ENCODE results near the gene ZNF460. TPM values are rescaled to one million over a fixed set of nuclear protein-coding genes. Genes with fewer than 3 reads are reported as not detected.
A peak's percentile ranks its signal among the peaks of the same experiment; 100 is the strongest.

Gene ZNF460
- total and polyA plus RNA-seq, 2 of the 13 experiments (the other 11 are each of a cell fraction or from before 2014, with no cell fraction given) = 14.5 to 44.8 TPM

- TF ChIP-seq RBM39 (IDR thresholded peaks at IDR 0.05; ENCODE audit: low read depth, low read length, poor library complexity, severe bottlenecking) = no peak
- TF ChIP-seq EP300 (IDR thresholded peaks at IDR 0.05; ENCODE audit: low read depth in 2 of 2, low read length in 2 of 2) = no peak
- no peak for TF ChIP-seq EP300 (CRISPR knock-in tag; IDR thresholded peaks at IDR 0.05; ENCODE audit: borderline replicate concordance)
- TF ChIP-seq ZNF7 (CRISPR knock-in tag; IDR thresholded peaks at IDR 0.05) = no peak
- TF ChIP-seq REL (CRISPR knock-in tag; conservative IDR thresholded peaks at IDR 0.05) = no peak
- no peak for TF ChIP-seq THAP8 (CRISPR knock-in tag; IDR thresholded peaks at IDR 0.05; ENCODE audit: borderline replicate concordance)
- TF ChIP-seq NCOA1 (CRISPR knock-in tag; IDR thresholded peaks at IDR 0.05) = no peak
- TF ChIP-seq ZFX (CRISPR knock-in tag; IDR thresholded peaks at IDR 0.05; ENCODE audit: low read depth) = peak; percentile 99
- TF ChIP-seq FOXA3 (CRISPR knock-in tag; IDR thresholded peaks at IDR 0.05) = no peak
- peak; percentile 59; the same call in 1 of the 2 replicates for TF ChIP-seq KLF6 (CRISPR knock-in tag; IDR thresholded peaks at IDR 0.05)
- no peak for TF ChIP-seq HNF4A (CRISPR knock-in tag; IDR thresholded peaks at IDR 0.05)
- TF ChIP-seq MED1 (CRISPR knock-in tag; IDR thresholded peaks at IDR 0.05) = peak; percentile 27; the same call in 1 of the 2 replicates
- TF ChIP-seq CBX1 (IDR thresholded peaks at IDR 0.05; ENCODE audit: low read depth) = no peak
- no peak for TF ChIP-seq SIX1 (CRISPR knock-in tag; IDR thresholded peaks at IDR 0.05; ENCODE audit: borderline replicate concordance)
- no peak for TF ChIP-seq GTF2F1 (IDR thresholded peaks at IDR 0.05; ENCODE audit: low read length)
- no peak for TF ChIP-seq ZNF468 (CRISPR knock-in tag; IDR thresholded peaks at IDR 0.05)
- TF ChIP-seq NRL (CRISPR knock-in tag; IDR thresholded peaks at IDR 0.05; ENCODE audit: borderline replicate concordance) = 0 out of 2 replicates have a peak, but pooled peaks have one; percentile 16
- no peak for TF ChIP-seq KIAA2018 (CRISPR knock-in tag; IDR thresholded peaks at IDR 0.05; ENCODE audit: borderline replicate concordance)
- no peak for TF ChIP-seq CREB3 (CRISPR knock-in tag; IDR thresholded peaks at IDR 0.05)
- no peak for TF ChIP-seq PRMT3 (CRISPR knock-in tag; IDR thresholded peaks at IDR 0.05; ENCODE audit: borderline replicate concordance, low read depth)
These were observed 40.1 kb downstream of the ZNF460 start, which contains the start of gene ZNF543 (continued) for GRCh38 chr19:57320180-57321084.
